ENCODE measurements around the gene MED13. TPM values are rescaled to one million over a fixed set of nuclear protein-coding genes. Genes with fewer than 3 reads are reported as not detected.
A peak's percentile ranks its signal among the peaks of the same experiment; 100 is the strongest.

Gene MED13
- total and polyA plus RNA-seq, 9 of the 15 experiments (the other 6 are each of a cell fraction or from before 2014, with no cell fraction given) = 5.4 to 48.4 (median 28.2) TPM

DNA sequence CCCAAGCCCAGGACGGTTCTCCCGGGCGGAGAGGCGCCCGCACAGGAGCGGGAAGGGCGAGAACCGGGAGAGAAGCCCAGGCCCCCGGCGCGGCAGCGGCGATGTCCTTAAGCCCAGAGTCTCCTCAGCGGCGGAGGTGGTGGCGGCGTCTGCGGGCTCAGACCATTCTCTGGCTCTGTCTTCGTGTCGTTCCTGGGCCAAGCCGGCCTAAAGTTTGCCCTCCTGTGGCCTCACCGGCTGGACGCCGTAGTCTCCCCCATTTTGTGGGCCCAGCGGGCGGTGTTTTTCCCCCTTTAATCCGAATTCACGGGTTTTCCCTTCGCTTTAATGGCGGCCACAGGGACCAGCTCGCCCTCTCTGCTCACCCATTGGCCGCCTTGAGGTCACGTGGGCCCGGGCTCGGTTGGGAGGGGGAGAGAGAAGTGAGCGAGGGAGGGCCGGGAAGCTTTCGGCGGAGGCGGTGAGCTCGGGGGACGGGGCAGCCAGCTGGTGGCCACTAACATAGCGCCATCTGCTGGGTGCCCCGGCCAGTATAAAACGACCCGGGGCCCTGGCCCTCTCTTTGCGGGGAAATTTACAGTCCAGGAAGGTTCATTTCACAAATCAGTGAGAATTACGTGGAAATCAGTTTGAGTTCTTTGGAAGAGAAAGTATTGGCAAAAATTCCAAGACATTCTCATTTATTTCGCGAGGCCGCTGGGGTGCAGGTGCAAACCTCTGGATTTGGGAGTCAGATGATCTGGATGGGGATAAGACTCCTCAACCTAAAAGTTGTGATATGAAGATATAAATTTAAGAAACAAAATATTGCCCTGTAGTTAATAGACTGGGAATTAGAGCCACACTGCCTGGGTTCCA, 762 bp upstream of the MED13 start:
- peak overlapping the region; percentile 91 for H3K4me2 ChIP-seq (ENCODE audit: insufficient read depth, low read length)
- DNase-seq (ENCODE audit: extremely low read depth in 1 of 4, low spot score in 3 of 4) (peak; percentile 98 to 99 (median 98)), FAIRE-seq (peak; percentile 90), ATAC-seq (peak; percentile 96)
- 6% methylated on average over 42 of the region's 51 CpGs for WGBS (ENCODE audit: insufficient coverage, low coverage, missing lambda C conversion rate)
- peak overlapping the region; percentile 99 for H3K27ac ChIP-seq (ENCODE audit: extremely low read depth, low read depth, low read length)
- BruUV-seq (replicated peaks) = TSS peak; percentile 62
- no peaks in the 10 kb centered on the region for H3K9me3 ChIP-seq (replicated peaks; ENCODE audit: control insufficient read depth, insufficient read depth, low read depth, low read length)
- intact Hi-C loops (cut with micrococcal nuclease) = loop anchor here (1.0 to 5.0 kb wide), 3 partner anchors 41 to 430 kb away; partner anchors contain the start of gene BRIP1
- peaks cover 4 to 10% of the 10 kb centered on the region in 2 experiments; a peak in 3 of 5 replicates for H3K4me1 ChIP-seq (replicated peaks in 1 of 2; ENCODE audit: control insufficient read depth in 2 of 2, insufficient read depth in 2 of 2, low read length in 2 of 2)
- peaks cover 33% of the 10 kb centered on the region for H3K36me3 ChIP-seq (ENCODE audit: control insufficient read depth, insufficient read depth, low read length)
- peak overlapping the region; percentile 86 for H3K4me3 ChIP-seq
- H4K20me1 ChIP-seq (replicated peaks; ENCODE audit: control insufficient read depth, insufficient read depth, low read length) = peaks cover 27% of the 10 kb centered on the region
- peak overlapping the region; percentile 95 for H2AFZ ChIP-seq (ENCODE audit: low read depth, low read length)
- peaks cover 49% of the 10 kb centered on the region for H3K79me2 ChIP-seq (ENCODE audit: control insufficient read depth, insufficient read depth, low read length)
- POLR2A ChIA-PET = interaction anchor here (0.6 to 2.9 kb wide), 12 partner anchors 10 to 422 kb away, joined by 3 to 25 read pairs (median 4); partner anchors contain the start of gene BRIP1
- H3K27me3 ChIP-seq (ENCODE audit: control insufficient read depth in 2 of 2, insufficient read depth in 2 of 2, low read length in 2 of 2) = no peaks in the 10 kb centered on the region
- in situ Hi-C loops (cut with MboI) = no loop called here
- peak overlapping the region; percentile 97 to 100 for H3K9ac ChIP-seq (ENCODE audit: insufficient read depth in 1 of 2, low read depth in 2 of 2, low read length in 2 of 2)
- CTCF ChIA-PET (ENCODE audit: low intra/inter-chr PET ratio) = interaction anchor here (0.7 kb wide), 1 partner anchor 422 kb away, joined by 3 read pairs; no protein-coding TSS in a partner anchor
- no peaks in the 10 kb centered on the region for H3K9me1 ChIP-seq (ENCODE audit: control insufficient read depth, insufficient read depth, low read length)
- TF ChIP-seq, protein P1, sequence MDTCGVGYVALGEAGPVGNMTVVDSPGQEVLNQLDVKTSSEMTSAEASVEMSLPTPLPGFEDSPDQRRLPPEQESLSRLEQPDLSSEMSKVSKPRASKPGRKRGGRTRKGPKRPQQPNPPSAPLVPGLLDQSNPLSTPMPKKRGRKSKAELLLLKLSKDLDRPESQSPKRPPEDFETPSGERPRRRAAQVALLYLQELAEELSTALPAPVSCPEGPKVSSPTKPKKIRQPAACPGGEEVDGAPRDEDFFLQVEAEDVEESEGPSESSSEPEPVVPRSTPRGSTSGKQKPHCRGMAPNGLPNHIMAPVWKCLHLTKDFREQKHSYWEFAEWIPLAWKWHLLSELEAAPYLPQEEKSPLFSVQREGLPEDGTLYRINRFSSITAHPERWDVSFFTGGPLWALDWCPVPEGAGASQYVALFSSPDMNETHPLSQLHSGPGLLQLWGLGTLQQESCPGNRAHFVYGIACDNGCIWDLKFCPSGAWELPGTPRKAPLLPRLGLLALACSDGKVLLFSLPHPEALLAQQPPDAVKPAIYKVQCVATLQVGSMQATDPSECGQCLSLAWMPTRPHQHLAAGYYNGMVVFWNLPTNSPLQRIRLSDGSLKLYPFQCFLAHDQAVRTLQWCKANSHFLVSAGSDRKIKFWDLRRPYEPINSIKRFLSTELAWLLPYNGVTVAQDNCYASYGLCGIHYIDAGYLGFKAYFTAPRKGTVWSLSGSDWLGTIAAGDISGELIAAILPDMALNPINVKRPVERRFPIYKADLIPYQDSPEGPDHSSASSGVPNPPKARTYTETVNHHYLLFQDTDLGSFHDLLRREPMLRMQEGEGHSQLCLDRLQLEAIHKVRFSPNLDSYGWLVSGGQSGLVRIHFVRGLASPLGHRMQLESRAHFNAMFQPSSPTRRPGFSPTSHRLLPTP (IDR thresholded peaks at IDR 0.05; ENCODE audit: borderline replicate concordance, extremely low read depth, insufficient read length) = no peak
- TF ChIP-seq SRSF3 (IDR thresholded peaks at IDR 0.05; ENCODE audit: insufficient read depth, low read length) = peak; percentile 73; the same call in 1 of the 2 replicates
- TF ChIP-seq MTA1 (IDR thresholded peaks at IDR 0.05; ENCODE audit: borderline replicate concordance) = no peak
- TF ChIP-seq DACH1 (IDR thresholded peaks at IDR 0.05; ENCODE audit: partially characterized antibody) = peak; percentile 96
- no peak for TF ChIP-seq ZNF561 (CRISPR knock-in tag; conservative IDR thresholded peaks at IDR 0.05)
- no peak for TF ChIP-seq TEAD1 (CRISPR knock-in tag; IDR thresholded peaks at IDR 0.05)
- TF ChIP-seq, protein P2, sequence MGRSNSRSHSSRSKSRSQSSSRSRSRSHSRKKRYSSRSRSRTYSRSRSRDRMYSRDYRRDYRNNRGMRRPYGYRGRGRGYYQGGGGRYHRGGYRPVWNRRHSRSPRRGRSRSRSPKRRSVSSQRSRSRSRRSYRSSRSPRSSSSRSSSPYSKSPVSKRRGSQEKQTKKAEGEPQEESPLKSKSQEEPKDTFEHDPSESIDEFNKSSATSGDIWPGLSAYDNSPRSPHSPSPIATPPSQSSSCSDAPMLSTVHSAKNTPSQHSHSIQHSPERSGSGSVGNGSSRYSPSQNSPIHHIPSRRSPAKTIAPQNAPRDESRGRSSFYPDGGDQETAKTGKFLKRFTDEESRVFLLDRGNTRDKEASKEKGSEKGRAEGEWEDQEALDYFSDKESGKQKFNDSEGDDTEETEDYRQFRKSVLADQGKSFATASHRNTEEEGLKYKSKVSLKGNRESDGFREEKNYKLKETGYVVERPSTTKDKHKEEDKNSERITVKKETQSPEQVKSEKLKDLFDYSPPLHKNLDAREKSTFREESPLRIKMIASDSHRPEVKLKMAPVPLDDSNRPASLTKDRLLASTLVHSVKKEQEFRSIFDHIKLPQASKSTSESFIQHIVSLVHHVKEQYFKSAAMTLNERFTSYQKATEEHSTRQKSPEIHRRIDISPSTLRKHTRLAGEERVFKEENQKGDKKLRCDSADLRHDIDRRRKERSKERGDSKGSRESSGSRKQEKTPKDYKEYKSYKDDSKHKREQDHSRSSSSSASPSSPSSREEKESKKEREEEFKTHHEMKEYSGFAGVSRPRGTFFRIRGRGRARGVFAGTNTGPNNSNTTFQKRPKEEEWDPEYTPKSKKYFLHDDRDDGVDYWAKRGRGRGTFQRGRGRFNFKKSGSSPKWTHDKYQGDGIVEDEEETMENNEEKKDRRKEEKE (IDR thresholded peaks at IDR 0.05; ENCODE audit: borderline replicate concordance in 1 of 2, control insufficient read depth in 1 of 2, low read depth in 2 of 2, low read length in 1 of 2) = 0 out of 4 replicates have a peak, but pooled peaks of 1 of the 2 experiments have one; percentile 42
- TF ChIP-seq EWSR1 (IDR thresholded peaks at IDR 0.05; ENCODE audit: borderline replicate concordance, low read depth, partially characterized antibody) = no peak
- TF ChIP-seq, protein P3, sequence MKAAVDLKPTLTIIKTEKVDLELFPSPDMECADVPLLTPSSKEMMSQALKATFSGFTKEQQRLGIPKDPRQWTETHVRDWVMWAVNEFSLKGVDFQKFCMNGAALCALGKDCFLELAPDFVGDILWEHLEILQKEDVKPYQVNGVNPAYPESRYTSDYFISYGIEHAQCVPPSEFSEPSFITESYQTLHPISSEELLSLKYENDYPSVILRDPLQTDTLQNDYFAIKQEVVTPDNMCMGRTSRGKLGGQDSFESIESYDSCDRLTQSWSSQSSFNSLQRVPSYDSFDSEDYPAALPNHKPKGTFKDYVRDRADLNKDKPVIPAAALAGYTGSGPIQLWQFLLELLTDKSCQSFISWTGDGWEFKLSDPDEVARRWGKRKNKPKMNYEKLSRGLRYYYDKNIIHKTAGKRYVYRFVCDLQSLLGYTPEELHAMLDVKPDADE (conservative IDR thresholded peaks at IDR 0.05; ENCODE audit: control insufficient read depth, low read depth, low read length) = peak; percentile 17; the same call in 1 of the 2 replicates
- TF ChIP-seq PTRF (tag; IDR thresholded peaks at IDR 0.05) = no peak
